Common myeloid progenitor, CD34-positive (primary cell): ENCODE measurements around the gene OST4.

Experiments
- CTCF ChIA-PET: fragments of 350-600 bp; sonication (Branson Sonifier 250); formaldehyde crosslinking; loops from one replicate; lab custom pipeline; 2021; ENCODE audit warnings: antibody characterized with exemption; lab: Charles Lee
- POLR2A ChIA-PET: fragments of 350-600 bp; sonication (Branson Sonifier 250); formaldehyde crosslinking; loops from one replicate; lab custom pipeline; 2021; ENCODE audit warnings: antibody characterized with exemption; lab: Charles Lee
- DNase-seq, 3 donors: peaks; one replicate each; pipeline versions ENCODE4 v3.0.0 to v3.0.0-alpha.2; 2013
- H3K27ac ChIP-seq, 2 experiments: 1 replicate in 1 of 2; 2 replicates in 1 of 2; pipeline ENCODE4 v1.7.0; 2013; ENCODE audit warnings: inconsistent platforms in 2 of 2, low read length in 2 of 2, mild to moderate bottlenecking in 2 of 2, low read depth in 1 of 2, moderate library complexity in 1 of 2; ENCODE audit not compliant: severe bottlenecking in 2 of 2, insufficient read depth in 1 of 2, poor library complexity in 1 of 2
- H3K27me3 ChIP-seq, 5 experiments: replicated peaks in 2 of 5; 1 replicate in 3 of 5; 2 replicates in 2 of 5; pipeline versions ENCODE4 v1.6.1 to v1.7.0; 2013; ENCODE audit warnings: low read length in 4 of 5, mild to moderate bottlenecking in 2 of 5, moderate library complexity in 2 of 5, inconsistent platforms in 1 of 5; ENCODE audit not compliant: insufficient read depth in 5 of 5, control insufficient read depth in 4 of 5
- H3K36me3 ChIP-seq, 4 experiments: 1 replicate in 2 of 4; 2 replicates in 2 of 4; pipeline versions ENCODE4 v1.6.1 to v1.7.0; 2013; ENCODE audit warnings: low read length in 3 of 4, control low read depth in 1 of 4, mild to moderate bottlenecking in 1 of 4; ENCODE audit not compliant: control insufficient read depth in 4 of 4, insufficient read depth in 4 of 4
- H3K4me1 ChIP-seq, 4 experiments: 1 replicate in 3 of 4; 2 replicates in 1 of 4; pipeline versions ENCODE4 v1.6.1 to v1.7.1; 2013; ENCODE audit warnings: low read length in 3 of 4, mild to moderate bottlenecking in 3 of 4, control low read depth in 1 of 4, inconsistent platforms in 1 of 4, moderate library complexity in 1 of 4; ENCODE audit not compliant: control insufficient read depth in 4 of 4, insufficient read depth in 4 of 4; ENCODE audit errors: control extremely low read depth in 1 of 4
- H3K4me3 ChIP-seq, 7 experiments: 1 replicate in 4 of 7; 2 replicates in 3 of 7; pipeline versions ENCODE4 v1.5.1 to v1.7.0; 2013; ENCODE audit warnings: mild to moderate bottlenecking in 7 of 7, low read length in 6 of 7, moderate library complexity in 6 of 7, inconsistent platforms in 2 of 7, low read depth in 2 of 7, control low read depth in 1 of 7; ENCODE audit not compliant: insufficient read depth in 4 of 7, control insufficient read depth in 1 of 7; ENCODE audit errors: extremely low read depth in 1 of 7
- H3K9me3 ChIP-seq, 5 experiments: 1 replicate in 4 of 5; 2 replicates in 1 of 5; pipeline versions ENCODE4 v1.6.1 to v1.7.1; 2013; ENCODE audit warnings: low read length in 4 of 5, mild to moderate bottlenecking in 2 of 5, inconsistent platforms in 1 of 5, low read depth in 1 of 5, moderate library complexity in 1 of 5; ENCODE audit not compliant: control insufficient read depth in 4 of 5, insufficient read depth in 2 of 5; ENCODE audit errors: control extremely low read depth in 1 of 5
- WGBS: methylation state at CpG from one replicate; pipeline ENCODE4 v1.1.5; 2013; ENCODE audit not compliant: insufficient coverage; 5-methylcytosine and 5-hydroxymethylcytosine counted together

Gene OST4

DNA sequence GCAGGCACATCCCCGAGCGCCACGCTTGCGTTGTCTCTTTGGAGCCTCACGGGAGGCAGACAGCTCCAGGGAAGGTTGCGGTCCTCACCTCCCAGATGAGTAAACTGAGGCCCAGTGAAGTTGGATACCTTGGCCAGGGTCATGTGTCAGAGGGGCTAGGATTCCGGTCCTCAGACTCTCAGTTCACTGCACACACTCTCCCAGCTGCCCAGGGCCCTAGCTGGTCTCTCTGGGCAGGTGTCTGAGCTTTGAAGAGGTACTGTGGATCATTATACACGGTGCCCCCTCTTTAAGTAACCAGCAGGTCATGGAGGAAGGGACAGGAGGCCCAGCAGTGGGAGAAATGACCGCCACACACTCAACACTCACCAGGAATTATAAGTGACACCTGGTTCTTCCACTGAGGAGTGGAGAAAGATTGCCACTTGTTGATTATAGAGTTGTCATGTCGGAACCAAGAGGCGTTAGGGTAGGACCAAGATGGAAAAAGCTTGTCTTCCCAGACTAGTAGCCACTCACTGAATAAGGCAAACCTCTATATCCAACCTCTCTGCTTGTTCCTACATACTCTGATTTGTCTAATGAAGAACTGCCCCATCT lies 38.1 kb downstream of the OST4 start:
- Histone ChIP-seq H3K27ac (peak overlapping the region in 1 of 2 experiments; percentile 89), H3K36me3 (peaks cover 8 to 38% (median 32%) of the 10 kb centered on the region in 4 experiments), H3K4me3 (peak overlapping the region; percentile 85 to 98 (median 92)), H3K9me3 (no peaks in the 10 kb centered on the region), H3K27me3 (no peaks in the 10 kb centered on the region), H3K4me1 (peaks cover 4 to 17% (median 16%) of the 10 kb centered on the region in 4 experiments)
- WGBS = 20% methylated on average over 10 of the region's 11 CpGs
- DNase-seq = no peak
- ChIA-PET CTCF (interaction anchor here (1.0 to 8.5 kb wide), 8 partner anchors 10 to 54 kb away, joined by 3 to 76 read pairs (median 4); partner anchors contain the start of gene AGBL5), POLR2A (interaction anchor here (1.7 kb wide), 1 partner anchor 17 kb away, joined by 7 read pairs; no protein-coding TSS in a partner anchor)

DNA sequence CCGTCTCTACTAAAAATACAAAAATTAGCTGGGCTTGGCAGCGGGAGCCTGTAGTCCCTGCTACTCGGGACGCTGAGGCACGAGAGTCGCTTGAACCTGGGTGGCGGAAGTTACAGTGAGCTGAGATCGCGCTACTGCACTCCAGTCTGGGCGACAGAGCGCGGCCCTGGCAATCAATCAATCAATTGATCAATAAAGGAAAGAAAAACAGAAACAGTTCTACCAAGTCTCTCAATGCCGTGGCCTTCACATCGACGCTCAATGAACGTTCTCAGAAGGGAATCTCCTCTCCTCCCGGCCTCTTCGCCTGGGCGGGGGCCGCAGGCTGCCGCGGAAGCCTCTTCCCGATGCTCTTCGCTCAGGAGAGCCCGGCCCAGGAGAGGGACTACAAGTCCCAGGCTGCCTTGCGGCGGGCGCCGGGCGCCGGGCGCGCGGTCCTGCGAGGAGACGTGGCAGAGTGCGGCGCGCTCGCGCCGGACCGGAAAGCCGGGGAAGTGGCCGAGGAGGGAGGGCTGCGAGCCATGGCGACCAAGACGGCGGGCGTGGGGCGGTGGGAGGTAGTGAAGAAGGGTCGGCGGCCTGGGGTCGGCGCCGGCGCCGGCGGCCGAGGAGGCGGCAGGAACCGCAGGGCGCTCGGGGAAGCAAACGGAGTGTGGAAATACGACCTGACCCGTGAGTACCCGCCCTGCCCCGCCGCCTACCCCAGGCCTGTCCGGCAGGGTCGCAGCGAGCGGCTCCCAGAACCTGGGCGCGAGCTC lies 38.8 kb downstream of the OST4 start, which contains the start of gene TMEM214:
TSS of gene TMEM214 (plus strand) at position 471 of the 758 bp plus-strand sequence. CDS start at position 522, 51 bp downstream.
- peak; percentile 55 to 67 (median 62) for DNase-seq
- WGBS = under 1% methylated on average over 63 of the region's 76 CpGs
- Histone ChIP-seq H3K27ac (peak within 1 kb of the TSS; percentile 6 to 89), H3K9me3 (no peaks in the 10 kb centered on the region), H3K27me3 (no peaks in the 10 kb centered on the region), H3K4me3 (peak within 1 kb of the TSS; percentile 85 to 98 (median 92)), H3K4me1 (peaks cover 4 to 17% (median 16%) of the 10 kb centered on the region in 4 experiments), H3K36me3 (peaks cover 8 to 31% (median 25%) of the 10 kb centered on the region in 4 experiments)
- POLR2A ChIA-PET = interaction anchor here (1.7 kb wide), 1 partner anchor 18 kb away, joined by 7 read pairs; no protein-coding TSS in a partner anchor
- CTCF ChIA-PET = interaction anchor here (1.0 to 8.5 kb wide), 6 partner anchors 10 to 51 kb away, joined by 3 to 76 read pairs (median 4); partner anchors contain the start of gene AGBL5

DNA sequence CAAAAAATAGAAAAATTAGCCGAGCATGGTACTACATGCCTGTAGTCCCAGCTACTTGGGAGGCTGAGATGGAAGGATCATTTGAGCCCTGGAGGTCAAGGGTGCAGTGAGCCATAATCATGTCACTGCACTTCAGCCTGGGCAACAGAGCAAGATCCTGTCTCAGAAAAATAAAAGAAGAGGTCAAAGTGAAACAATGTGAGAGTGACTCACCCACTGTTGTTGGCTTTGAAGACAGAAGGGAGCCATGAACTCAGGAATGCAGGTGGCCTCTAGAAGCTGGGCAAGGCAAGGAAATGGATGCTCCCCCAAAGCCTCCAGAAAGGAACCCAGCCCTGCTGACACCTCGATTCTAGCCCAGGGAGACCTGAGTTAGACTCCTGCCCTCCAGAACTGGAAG lies 42.4 kb downstream of the OST4 start:
- Histone ChIP-seq H3K27ac (no peak overlapping the region), H3K4me3 (no peak overlapping the region), H3K9me3 (no peaks in the 10 kb centered on the region), H3K27me3 (no peaks in the 10 kb centered on the region), H3K4me1 (peaks cover 4 to 16% (median 14%) of the 10 kb centered on the region in 4 experiments), H3K36me3 (peaks cover 0 to 9% (median 1%) of the 10 kb centered on the region in 4 experiments)
- WGBS = 93% methylated on average over 2 of the region's 2 CpGs
- no peak for DNase-seq
- CTCF ChIA-PET = interaction anchor here (1.2 to 2.6 kb wide), 3 partner anchors 11 to 54 kb away, joined by 3 to 15 read pairs (median 3); no protein-coding TSS in a partner anchor
- POLR2A ChIA-PET = no interaction called here

DNA sequence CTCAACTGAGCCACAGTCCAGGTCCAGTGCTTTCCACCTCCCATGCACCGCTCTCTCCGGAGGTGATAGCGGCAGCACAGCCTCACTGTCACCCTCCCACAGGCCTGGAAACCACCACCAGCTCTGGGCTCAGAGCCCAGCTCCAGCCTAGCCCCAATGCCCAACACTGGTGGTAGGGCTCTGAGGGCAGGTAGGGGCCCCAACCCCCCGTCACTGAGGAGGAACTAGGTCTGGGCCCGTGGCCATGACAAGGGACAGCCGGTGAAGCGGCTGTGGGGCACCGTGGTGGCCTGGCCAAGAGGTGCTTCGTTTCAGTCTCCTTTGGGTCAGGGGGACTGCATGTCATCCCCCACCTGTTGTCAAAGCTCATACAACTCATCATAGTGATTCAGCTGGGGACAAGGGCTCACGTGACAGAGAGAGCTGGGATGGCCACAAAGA lies 44.2 kb downstream of the OST4 start:
- Histone ChIP-seq H3K27ac (no peak overlapping the region), H3K4me3 (peak overlapping the region in 1 of 7 experiments; percentile 15), H3K9me3 (no peaks in the 10 kb centered on the region), H3K36me3 (peaks cover 2 to 14% (median 6%) of the 10 kb centered on the region in 4 experiments), H3K27me3 (no peaks in the 10 kb centered on the region), H3K4me1 (peaks cover 0 to 4% (median 3%) of the 10 kb centered on the region in 4 experiments)
- no peak for DNase-seq
- POLR2A ChIA-PET = no interaction called here
- CTCF ChIA-PET = interaction anchor here (0.6 to 1.2 kb wide), 2 partner anchors 12 to 67 kb away, joined by 3 to 4 read pairs; no protein-coding TSS in a partner anchor
- WGBS = 98% methylated on average over 10 of the region's 10 CpGs

DNA sequence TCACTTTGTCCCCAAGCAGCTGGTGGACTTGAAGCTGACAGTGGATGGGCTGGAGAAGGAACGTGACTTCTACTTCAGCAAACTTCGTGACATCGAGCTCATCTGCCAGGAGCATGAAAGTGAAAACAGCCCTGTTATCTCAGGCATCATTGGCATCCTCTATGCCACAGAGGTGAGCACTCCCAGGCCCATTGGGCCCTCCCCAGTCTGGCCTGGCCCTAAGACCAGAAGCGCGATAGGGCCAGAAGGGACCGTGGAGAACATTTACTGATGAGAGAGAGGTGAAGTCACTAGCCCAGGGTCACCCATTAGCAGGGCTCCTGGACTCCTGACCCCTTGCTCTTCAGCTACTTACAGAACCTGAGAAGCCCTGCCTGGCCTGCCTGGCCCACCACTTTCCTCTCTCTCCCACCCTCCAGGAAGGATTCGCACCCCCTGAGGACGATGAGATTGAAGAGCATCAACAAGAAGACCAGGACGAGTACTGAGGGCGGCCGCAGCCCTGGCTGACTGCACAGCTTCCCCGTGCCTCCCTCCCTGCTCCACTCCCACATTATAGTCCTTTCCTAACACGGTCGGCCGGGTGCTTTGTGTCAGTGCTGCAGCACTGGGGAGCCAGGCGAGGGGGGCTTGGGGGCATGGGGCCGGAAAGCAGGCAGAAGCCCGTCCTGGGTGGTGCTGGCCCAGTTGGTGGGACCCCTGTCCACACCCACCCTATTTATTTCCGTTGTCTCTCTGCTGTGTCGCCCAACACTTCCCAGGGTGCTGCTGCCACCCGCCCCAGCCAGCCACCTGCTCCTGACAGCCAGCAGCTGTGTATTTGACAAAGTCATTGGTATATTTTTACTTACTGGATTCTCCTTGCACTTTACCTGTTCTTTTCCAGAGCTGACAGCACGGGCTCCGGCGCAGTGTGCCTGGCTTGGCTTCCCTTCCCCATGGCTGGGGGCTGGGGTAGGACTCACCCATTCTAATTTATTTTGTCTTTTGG lies 45.3 kb downstream of the OST4 start:
- POLR2A ChIA-PET = no interaction called here
- no peak overlapping the region for H3K4me3 ChIP-seq
- 97% methylated on average over 21 of the region's 24 CpGs for WGBS
- no peak overlapping the region for H3K27ac ChIP-seq
- H3K9me3 ChIP-seq = no peaks in the 10 kb centered on the region
- H3K36me3 ChIP-seq = peaks cover 2 to 14% (median 6%) of the 10 kb centered on the region in 4 experiments
- no peak for DNase-seq
- CTCF ChIA-PET = interaction anchor here (0.9 to 2.9 kb wide), 4 partner anchors 13 to 64 kb away, joined by 3 to 11 read pairs (median 6); partner anchors contain the start of gene AGBL5
- H3K27me3 ChIP-seq = no peaks in the 10 kb centered on the region
- no peaks in the 10 kb centered on the region for H3K4me1 ChIP-seq

DNA sequence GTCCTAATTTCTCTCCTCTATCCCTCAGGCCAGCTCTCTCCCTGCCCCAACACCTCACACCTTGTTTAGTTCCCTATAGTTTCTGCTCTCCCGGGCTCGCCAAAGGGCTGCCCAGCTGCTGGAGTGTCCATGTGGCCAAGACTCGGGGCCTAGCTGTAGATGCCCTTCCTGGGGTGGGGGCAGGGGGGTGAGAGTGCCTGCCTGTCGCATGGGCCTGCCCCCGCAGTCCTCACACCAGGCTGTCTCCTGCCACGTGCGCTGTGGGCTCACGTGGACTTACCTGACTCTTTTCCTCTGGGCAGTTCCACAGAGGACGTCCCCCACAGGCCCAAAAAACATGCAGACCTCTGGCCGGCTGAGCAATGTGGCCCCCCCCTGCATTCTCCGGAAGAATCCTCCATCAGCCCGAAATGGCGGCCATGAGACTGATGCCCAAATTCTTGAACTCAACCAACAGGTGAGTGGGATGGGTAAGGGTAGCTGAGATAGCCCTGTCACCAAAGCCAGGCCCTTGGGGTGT lies 46.1 kb downstream of the OST4 start:
- Histone ChIP-seq H3K4me1 (no peaks in the 10 kb centered on the region), H3K9me3 (no peaks in the 10 kb centered on the region), H3K27ac (no peak overlapping the region), H3K27me3 (no peaks in the 10 kb centered on the region), H3K4me3 (no peak overlapping the region), H3K36me3 (peaks cover 2 to 14% (median 6%) of the 10 kb centered on the region in 4 experiments)
- 100% methylated on average over 9 of the region's 13 CpGs for WGBS
- CTCF ChIA-PET = interaction anchor here (0.9 to 2.9 kb wide), 5 partner anchors 25 to 179 kb away, joined by 3 to 11 read pairs (median 3); partner anchors contain the start of gene AGBL5
- DNase-seq = no peak
- POLR2A ChIA-PET = no interaction called here
